ENCODE data around the gene SLC11A1. TPM values are rescaled to one million over a fixed set of nuclear protein-coding genes. Genes with fewer than 3 reads are reported as not detected.

The SLC11A1 gene
- total RNA-seq, 2 experiments from 2014 or later, result 0.13 to 0.15 TPM

GRCh38 chr2:218422403-218423086 lies 40.5 kb downstream of the SLC11A1 start:
- POLR2A ChIA-PET, result no interaction called here
- CTCF ChIA-PET, result interaction anchor here (0.6 kb wide), 2 partner anchors 195 to 279 kb away, joined by 3 to 4 read pairs; no protein-coding TSS in a partner anchor

DNA sequence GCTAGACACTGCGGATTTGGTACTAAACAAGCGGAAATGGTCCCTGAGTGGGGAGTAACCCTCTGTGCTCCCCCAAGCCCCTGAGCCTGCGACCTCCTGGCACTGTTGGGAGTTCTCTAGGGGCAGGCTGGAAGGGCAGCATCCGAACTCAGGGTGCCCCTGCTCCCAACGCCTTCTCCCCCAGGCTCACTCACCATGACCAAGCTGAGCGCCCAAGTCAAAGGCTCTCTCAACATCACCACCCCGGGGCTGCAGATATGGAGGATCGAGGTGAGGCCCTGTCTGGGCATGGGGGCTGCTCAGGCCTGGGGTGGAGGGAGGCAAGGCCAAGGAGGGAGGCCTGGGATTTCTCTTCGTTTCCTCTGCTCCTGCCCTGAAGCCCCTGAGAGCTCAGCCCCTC lies 41.5 kb downstream of the SLC11A1 start:
- POLR2A ChIA-PET, result no interaction called here
- CTCF ChIA-PET, result no interaction called here

GRCh38 chr2:218425531-218425930 lies 43.5 kb downstream of the SLC11A1 start:
- POLR2A ChIA-PET, result no interaction called here
- CTCF ChIA-PET, result no interaction called here

DNA sequence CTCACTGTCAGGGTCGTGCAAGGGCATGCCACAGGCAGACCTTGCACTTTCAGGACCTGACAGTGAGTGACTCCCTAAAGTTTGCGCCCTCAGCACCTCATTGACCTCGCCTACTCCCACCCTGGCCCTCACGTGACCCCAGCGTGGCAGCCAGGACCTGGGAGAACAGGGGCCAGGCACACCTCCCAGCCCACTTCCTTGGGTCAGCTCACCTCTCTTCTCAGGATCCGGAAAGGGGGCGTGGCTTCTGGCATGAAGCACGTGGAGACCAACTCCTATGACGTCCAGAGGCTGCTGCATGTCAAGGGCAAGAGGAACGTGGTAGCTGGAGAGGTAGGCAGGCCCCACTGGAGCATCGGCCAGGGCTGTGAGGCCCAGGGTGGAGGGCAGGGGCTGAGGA lies 45.7 kb downstream of the SLC11A1 start:
- POLR2A ChIA-PET, result no interaction called here
- CTCF ChIA-PET, result no interaction called here

DNA sequence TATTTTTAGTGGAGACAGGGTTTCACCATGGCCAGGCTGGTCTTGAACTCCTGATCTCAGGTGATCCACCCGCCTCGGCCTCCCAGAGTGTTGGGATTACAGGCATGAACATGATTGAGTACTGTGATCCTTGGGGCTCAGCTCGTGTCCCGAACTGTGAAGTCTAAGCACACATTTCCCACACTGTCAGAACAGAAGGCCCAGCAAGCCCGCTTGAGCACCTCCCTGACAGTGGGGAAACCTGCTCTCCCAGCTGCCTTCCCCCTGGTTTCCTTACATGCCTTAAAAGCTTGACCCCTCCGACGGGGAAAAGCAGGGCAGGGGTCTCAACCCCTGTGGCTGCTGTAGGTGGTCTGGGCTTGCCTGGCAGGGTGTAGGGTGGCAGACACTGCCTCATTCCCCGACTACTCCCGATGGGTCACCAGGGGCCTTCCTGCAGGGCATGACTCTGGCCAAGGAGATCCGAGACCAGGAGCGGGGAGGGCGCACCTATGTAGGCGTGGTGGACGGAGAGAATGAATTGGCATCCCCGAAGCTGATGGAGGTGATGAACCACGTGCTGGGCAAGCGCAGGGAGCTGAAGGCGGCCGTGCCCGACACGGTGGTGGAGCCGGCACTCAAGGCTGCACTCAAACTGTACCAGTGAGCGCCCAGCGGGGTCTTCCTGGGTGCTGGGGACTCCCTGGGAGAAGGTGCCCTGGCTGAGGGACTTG lies 46.9 kb downstream of the SLC11A1 start:
- ChIA-PET CTCF (no interaction called here), POLR2A (no interaction called here)

- ChIA-PET POLR2A (no interaction called here), CTCF (no interaction called here)
These were observed 48.0 kb downstream of the SLC11A1 start for GRCh38 chr2:218429911-218430692.

DNA sequence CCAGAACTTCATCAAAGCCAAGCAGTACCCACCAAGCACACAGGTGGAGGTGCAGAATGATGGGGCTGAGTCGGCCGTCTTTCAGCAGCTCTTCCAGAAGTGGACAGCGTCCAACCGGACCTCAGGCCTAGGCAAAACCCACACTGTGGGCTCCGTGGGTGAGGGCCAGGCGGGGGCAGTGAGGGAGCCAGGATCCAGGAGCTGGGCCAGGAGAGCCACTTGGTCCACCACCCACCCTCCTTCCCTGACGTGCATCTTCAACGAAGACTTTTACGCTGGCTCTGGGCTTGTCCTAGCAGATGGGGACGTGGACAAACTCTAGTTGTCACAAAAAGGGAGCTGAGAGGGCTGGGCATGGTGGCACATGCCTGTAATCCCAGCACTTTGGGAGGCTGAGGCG lies 48.6 kb downstream of the SLC11A1 start:
- ChIA-PET CTCF (interaction anchor here (0.6 kb wide), 1 partner anchor 16 kb away, joined by 3 read pairs; no protein-coding TSS in a partner anchor), POLR2A (no interaction called here)

- ChIA-PET POLR2A (no interaction called here), CTCF (no interaction called here)
These were observed 49.8 kb downstream of the SLC11A1 start for GRCh38 chr2:218431878-218432277.

- ChIA-PET POLR2A (no interaction called here), CTCF (no interaction called here)
These were observed 50.7 kb downstream of the SLC11A1 start for GRCh38 chr2:218432676-218433365.

- ChIA-PET POLR2A (no interaction called here), CTCF (no interaction called here)
These were observed 52.4 kb downstream of the SLC11A1 start for GRCh38 chr2:218434456-218434855.

GRCh38 chr2:218435003-218435982 lies 53.2 kb downstream of the SLC11A1 start:
- CTCF ChIA-PET, result no interaction called here

GRCh38 chr2:218436992-218437391 lies 54.9 kb downstream of the SLC11A1 start:
- CTCF ChIA-PET, result no interaction called here
- POLR2A ChIA-PET, result no interaction called here

More at GRCh38 chr2:218435003-218435982, 53.2 kb downstream of the SLC11A1 start:
- POLR2A ChIA-PET, result no interaction called here

- POLR2A ChIA-PET, result no interaction called here
- CTCF ChIA-PET, result no interaction called here
These were observed 55.9 kb downstream of the SLC11A1 start for GRCh38 chr2:218437969-218438368.

DNA sequence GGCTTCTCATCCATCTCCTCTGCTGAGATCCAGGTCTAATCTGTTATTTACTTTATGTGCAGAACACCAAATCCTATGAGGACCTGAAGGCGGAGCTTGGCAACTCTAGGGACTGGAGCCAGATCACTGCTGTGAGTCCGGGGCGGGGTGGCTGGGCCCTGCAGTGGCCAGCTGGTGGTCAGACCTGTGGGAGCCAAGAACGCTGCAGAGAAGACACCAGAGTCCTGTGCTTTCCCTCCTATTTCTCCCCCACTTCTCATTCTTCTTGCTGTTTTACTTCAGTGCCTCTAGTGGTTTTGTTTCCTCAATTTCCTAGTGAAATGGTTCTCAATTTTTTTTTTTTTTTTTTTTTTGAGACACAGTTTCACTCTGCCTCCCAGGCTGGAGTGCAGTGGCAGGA lies 56.5 kb downstream of the SLC11A1 start:
- ChIA-PET CTCF (interaction anchor here (0.6 kb wide), 1 partner anchor 184 kb away, joined by 4 read pairs; no protein-coding TSS in a partner anchor), POLR2A (no interaction called here)

DNA sequence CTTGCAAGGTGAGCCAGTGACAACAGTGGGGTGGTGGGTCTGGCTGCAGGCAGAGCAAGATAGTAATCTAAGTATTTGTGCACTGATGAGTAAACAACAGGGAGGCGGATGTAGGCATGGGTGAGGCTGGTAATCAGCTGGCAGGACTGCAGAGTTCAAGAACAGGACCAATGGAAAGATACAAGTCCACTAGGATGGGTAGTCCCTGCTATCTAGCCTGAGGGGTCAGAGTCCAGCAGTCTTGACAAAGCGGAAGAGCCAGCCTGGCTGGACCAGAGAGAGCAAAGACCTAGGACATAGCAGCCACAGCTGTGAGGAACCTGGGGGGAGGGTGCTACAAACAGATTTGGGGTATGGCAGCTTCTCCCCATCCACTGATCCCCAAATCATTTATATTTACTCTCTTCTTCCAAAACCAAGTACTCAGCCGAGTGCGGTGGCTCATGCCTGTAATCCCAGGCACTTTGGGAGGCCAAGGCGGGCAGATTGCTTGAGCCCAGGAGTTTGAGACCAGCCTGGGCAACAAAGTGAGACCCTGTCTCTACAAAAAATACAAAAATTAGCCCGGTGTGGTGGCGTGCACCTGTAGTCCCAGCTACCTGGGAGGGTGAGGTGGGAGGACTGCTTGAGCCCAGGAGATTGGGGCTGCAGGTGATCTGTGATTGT lies 62.8 kb downstream of the SLC11A1 start:
- ChIA-PET CTCF (no interaction called here), POLR2A (no interaction called here)

- POLR2A ChIA-PET, result no interaction called here
These were observed 63.5 kb downstream of the SLC11A1 start for GRCh38 chr2:218445602-218446001.

More at GRCh38 chr2:218445602-218446001, 63.5 kb downstream of the SLC11A1 start:
- CTCF ChIA-PET, result no interaction called here
